ENCODE measurements around the gene PMVK. TPM values are rescaled to one million over a fixed set of nuclear protein-coding genes. Genes with fewer than 3 reads are reported as not detected.

The PMVK gene
- total RNA-seq, 1 experiment from 2014 or later = 26.8 TPM

DNA sequence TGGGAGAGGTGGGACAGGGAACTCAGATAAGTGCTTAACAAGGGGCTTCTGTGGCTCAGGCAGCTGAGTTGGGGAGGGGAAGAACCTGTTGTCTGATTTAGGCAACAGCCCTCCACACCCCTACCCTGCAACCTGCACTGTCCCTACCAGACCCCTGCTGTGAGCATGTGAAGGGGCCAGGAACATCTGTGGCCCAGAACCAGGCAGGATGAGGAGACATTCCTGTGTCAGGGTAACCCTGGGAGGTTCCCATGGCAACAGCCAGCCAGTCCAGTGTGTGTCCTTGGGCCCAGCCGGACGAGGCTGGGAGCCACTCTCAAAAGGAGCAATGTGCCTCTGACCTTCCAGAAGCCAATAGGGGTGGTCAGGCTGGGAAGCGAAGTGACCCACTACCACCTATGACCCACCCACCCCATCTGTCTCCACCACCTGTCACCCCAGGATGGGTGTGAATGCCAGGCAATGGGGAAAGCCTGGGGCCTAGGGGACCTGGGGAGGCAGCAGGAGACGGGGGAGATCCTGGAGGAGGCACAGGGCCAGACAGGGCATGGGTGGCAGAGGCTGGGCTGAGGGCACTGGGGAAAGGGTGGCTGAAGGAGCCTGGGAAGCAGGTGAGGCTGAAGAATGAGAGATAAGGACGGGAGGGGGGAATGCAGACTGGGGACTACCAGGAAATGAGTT, 5.0 kb upstream of the PMVK start:
- no peak overlapping the region for H3K4me3 Mint-ChIP-seq
- DNase-seq (ENCODE audit: low spot score) = peak; percentile 51

GRCh38 chr1:154940651-154941194, 4.2 kb upstream of the PMVK start:
- Mint-ChIP-seq H3K36me3 (no peaks in the 10 kb centered on the region; the same call in 1 of the 2 replicates), H3K27me3 (ENCODE audit: low read depth) (peaks cover 3% of the 10 kb centered on the region; the same call in 1 of the 2 replicates), H3K27ac (0 out of 2 replicates have a peak overlapping the region, but pooled peaks have one; percentile 10), H3K4me1 (peaks cover 37% of the 10 kb centered on the region), H3K9me3 (no peaks in the 10 kb centered on the region), H3K4me3 (no peak overlapping the region)
- ATAC-seq (no peak), DNase-seq (ENCODE audit: low spot score) (no peak)
- ChIA-PET POLR2A (no interaction called here), CTCF (interaction anchor here (0.8 to 1.9 kb wide), 9 partner anchors 16 to 381 kb away, joined by 3 to 6 read pairs (median 3); no protein-coding TSS in a partner anchor)
- TF ChIP-seq ERG (CRISPR knock-in tag; IDR thresholded peaks at IDR 0.05) = no peak
- TF ChIP-seq ATF1 (CRISPR knock-in tag; IDR thresholded peaks at IDR 0.05) = no peak
- no peak for TF ChIP-seq NFE2L1 (CRISPR knock-in tag; IDR thresholded peaks at IDR 0.05)
- no peak for TF ChIP-seq ZNF317 (CRISPR knock-in tag; IDR thresholded peaks at IDR 0.05; ENCODE audit: borderline replicate concordance, low read depth)
- TF ChIP-seq OVOL2 (CRISPR knock-in tag; IDR thresholded peaks at IDR 0.05; ENCODE audit: borderline replicate concordance) = no peak
- TF ChIP-seq HMGA2 (CRISPR knock-in tag; IDR thresholded peaks at IDR 0.05) = no peak
- no peak for TF ChIP-seq GRHL2 (CRISPR knock-in tag; IDR thresholded peaks at IDR 0.05; ENCODE audit: insufficient replicate concordance, severe bottlenecking)
- no peak for TF ChIP-seq ARID4B (CRISPR knock-in tag; IDR thresholded peaks at IDR 0.05; ENCODE audit: borderline replicate concordance)
- no peak for TF ChIP-seq ZNF396 (CRISPR knock-in tag; IDR thresholded peaks at IDR 0.05; ENCODE audit: borderline replicate concordance)

More for the DNA sequence above, 5.0 kb upstream of the PMVK start:
- H3K27me3 Mint-ChIP-seq (ENCODE audit: low read depth) = peaks cover under 1% of the 10 kb centered on the region; the same call in 1 of the 2 replicates
- no peak for ATAC-seq
- peaks cover 33% of the 10 kb centered on the region for H3K4me1 Mint-ChIP-seq
- H3K27ac Mint-ChIP-seq = no peak overlapping the region
- POLR2A ChIA-PET = no interaction called here
- no peak for TF ChIP-seq FOXP4 (CRISPR knock-in tag; IDR thresholded peaks at IDR 0.05)
- TF ChIP-seq, protein P1, sequence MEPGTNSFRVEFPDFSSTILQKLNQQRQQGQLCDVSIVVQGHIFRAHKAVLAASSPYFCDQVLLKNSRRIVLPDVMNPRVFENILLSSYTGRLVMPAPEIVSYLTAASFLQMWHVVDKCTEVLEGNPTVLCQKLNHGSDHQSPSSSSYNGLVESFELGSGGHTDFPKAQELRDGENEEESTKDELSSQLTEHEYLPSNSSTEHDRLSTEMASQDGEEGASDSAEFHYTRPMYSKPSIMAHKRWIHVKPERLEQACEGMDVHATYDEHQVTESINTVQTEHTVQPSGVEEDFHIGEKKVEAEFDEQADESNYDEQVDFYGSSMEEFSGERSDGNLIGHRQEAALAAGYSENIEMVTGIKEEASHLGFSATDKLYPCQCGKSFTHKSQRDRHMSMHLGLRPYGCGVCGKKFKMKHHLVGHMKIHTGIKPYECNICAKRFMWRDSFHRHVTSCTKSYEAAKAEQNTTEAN (CRISPR knock-in tag; IDR thresholded peaks at IDR 0.05) = no peak
- TF ChIP-seq, protein P2, sequence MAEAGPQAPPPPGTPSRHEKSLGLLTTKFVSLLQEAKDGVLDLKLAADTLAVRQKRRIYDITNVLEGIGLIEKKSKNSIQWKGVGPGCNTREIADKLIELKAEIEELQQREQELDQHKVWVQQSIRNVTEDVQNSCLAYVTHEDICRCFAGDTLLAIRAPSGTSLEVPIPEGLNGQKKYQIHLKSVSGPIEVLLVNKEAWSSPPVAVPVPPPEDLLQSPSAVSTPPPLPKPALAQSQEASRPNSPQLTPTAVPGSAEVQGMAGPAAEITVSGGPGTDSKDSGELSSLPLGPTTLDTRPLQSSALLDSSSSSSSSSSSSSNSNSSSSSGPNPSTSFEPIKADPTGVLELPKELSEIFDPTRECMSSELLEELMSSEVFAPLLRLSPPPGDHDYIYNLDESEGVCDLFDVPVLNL (CRISPR knock-in tag; IDR thresholded peaks at IDR 0.05; ENCODE audit: borderline replicate concordance, low read depth) = no peak
- no peak for TF ChIP-seq E2F1 (CRISPR knock-in tag; IDR thresholded peaks at IDR 0.05)
- no peak for TF ChIP-seq ZNF219 (CRISPR knock-in tag; IDR thresholded peaks at IDR 0.05; ENCODE audit: borderline replicate concordance)
- TF ChIP-seq, protein P3, sequence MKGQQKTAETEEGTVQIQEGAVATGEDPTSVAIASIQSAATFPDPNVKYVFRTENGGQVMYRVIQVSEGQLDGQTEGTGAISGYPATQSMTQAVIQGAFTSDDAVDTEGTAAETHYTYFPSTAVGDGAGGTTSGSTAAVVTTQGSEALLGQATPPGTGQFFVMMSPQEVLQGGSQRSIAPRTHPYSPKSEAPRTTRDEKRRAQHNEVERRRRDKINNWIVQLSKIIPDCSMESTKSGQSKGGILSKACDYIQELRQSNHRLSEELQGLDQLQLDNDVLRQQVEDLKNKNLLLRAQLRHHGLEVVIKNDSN (CRISPR knock-in tag; IDR thresholded peaks at IDR 0.05) = no peak
- H3K9me3 Mint-ChIP-seq = no peaks in the 10 kb centered on the region
- H3K36me3 Mint-ChIP-seq = no peaks in the 10 kb centered on the region; the same call in 1 of the 2 replicates
- CTCF ChIA-PET = interaction anchor here (0.8 to 1.5 kb wide), 6 partner anchors 15 to 382 kb away, joined by 3 to 4 read pairs (median 3); no protein-coding TSS in a partner anchor
